ENCODE data around the gene UBR1.

- TF ChIP-seq CTCF (IDR thresholded peaks at IDR 0.05) = no peak
- TF ChIP-seq POLR2A (IDR thresholded peaks at IDR 0.05) = no peak
These were observed 172.9 kb downstream of the UBR1 start for GRCh38 chr15:42932833-42933515.

Measured in esophagus squamous epithelium (tissue), 4 donors.